GM12865 (cell line): ENCODE results near the gene CLDN17.

Experiments used
- DNase-seq: peaks from one replicate; pipeline ENCODE4 v3.0.0; 2010; ENCODE audit warnings: low read depth
- H3K4me3 ChIP-seq: 2 replicates; pipeline ENCODE4 v1.5.1; 2011; ENCODE audit warnings: mild to moderate bottlenecking, low read depth, low read length, control low read depth
- TF ChIP-seq, protein P1 (sequence below): IDR thresholded peaks from 2 replicates; pipeline ENCODE4 v1.5.1; 2011; ENCODE audit warnings: low read length, control low read depth, low read depth, inconsistent platforms; ENCODE audit not compliant: insufficient read depth; ENCODE audit errors: missing control alignments

CLDN17 gene

DNA sequence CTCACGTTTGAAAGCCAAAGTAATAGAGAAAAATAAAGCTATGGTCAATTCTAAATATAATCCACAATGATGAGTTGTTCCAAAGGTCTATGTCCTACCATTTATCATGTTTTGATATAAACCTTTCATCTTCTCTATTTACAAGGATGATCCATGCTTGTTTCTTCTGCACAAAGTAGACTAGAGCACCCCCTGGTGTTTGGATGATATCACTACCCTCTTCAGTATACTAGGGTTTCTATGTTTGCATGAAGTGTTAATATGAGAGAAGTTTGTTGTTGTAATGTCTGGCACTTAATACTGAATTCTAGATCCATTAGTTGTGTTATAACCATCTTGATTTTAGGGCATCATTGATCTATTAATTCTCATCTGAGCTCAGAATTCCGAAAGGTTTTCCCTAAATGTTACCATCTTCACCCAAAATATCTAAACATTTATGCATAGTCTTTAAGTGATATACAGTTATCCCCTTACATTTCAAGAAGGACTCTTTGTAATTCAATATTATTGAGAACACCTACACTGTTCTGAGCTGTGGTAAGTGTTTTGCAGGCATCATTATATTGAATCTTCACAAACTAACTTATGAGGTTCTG is 28.2 kb upstream of the CLDN17 start:
- TF ChIP-seq, protein P1, sequence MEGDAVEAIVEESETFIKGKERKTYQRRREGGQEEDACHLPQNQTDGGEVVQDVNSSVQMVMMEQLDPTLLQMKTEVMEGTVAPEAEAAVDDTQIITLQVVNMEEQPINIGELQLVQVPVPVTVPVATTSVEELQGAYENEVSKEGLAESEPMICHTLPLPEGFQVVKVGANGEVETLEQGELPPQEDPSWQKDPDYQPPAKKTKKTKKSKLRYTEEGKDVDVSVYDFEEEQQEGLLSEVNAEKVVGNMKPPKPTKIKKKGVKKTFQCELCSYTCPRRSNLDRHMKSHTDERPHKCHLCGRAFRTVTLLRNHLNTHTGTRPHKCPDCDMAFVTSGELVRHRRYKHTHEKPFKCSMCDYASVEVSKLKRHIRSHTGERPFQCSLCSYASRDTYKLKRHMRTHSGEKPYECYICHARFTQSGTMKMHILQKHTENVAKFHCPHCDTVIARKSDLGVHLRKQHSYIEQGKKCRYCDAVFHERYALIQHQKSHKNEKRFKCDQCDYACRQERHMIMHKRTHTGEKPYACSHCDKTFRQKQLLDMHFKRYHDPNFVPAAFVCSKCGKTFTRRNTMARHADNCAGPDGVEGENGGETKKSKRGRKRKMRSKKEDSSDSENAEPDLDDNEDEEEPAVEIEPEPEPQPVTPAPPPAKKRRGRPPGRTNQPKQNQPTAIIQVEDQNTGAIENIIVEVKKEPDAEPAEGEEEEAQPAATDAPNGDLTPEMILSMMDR, result peak; percentile 49
- DNase-seq, result peak; percentile 44
- H3K4me3 ChIP-seq, result no peak overlapping the region

DNA sequence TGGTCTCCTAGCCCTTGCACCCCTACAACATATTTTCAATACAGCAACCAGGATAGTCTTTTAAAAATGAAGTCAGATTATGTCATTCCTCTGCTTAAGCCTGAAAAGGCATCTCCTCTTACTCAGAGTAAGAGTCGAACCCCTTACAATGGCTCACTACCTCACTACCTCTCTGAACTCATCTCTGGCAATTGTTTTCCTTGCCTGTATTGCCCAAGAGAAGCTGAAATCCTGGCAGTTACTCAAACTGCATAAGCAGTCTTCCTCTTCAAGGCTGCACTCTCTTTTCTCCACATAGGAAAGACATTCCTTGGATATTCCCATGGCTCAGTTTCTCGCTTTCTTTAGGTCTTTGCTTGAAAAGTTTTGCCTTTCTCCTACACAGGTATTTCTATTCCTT is 26.6 kb upstream of the CLDN17 start:
- no peak for DNase-seq
- TF ChIP-seq, protein P1, result no peak
- H3K4me3 ChIP-seq, result no peak overlapping the region

DNA sequence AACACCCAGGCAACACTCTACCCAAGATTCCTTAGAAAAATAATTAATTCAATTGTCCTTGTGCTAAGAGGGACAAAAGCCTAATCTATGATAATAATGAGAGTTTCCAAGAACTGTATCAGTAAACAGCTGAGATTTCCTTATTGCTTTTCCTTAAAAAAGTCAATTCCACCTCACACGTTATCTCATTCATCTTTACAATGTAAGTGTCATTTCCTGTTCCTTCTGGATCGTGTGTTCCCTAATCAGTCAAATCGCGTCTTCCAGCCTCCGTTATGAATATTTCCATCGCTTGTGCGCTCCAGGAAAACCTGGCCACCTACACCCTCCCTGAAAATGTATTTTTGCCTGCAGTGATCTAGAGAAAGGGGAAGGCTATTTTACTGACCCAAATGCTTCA is 23.9 kb upstream of the CLDN17 start:
- TF ChIP-seq, protein P1, result no peak
- no peak for DNase-seq
- H3K4me3 ChIP-seq, result no peak overlapping the region

DNA sequence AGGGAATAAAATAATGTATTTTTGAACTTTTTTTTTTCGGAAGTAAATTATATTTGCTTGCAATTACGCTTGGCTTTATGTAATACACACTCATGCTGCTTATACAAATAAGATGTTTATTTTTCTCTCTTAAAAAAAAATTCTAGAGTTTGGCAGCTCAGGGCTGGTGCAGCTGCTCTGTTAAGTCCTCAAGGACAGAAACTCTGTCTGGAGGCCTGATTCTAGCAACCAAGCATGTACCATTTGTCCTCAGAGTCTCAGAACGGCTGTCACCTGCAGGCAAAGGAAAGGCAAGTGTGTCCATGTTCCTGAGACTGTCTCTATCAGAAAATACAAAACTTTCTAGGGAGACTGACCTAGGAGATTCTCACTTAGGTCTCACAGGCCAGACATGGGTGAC is 23.2 kb upstream of the CLDN17 start:
- DNase-seq, result no peak
- TF ChIP-seq, protein P1, result no peak
- H3K4me3 ChIP-seq, result no peak overlapping the region

DNA sequence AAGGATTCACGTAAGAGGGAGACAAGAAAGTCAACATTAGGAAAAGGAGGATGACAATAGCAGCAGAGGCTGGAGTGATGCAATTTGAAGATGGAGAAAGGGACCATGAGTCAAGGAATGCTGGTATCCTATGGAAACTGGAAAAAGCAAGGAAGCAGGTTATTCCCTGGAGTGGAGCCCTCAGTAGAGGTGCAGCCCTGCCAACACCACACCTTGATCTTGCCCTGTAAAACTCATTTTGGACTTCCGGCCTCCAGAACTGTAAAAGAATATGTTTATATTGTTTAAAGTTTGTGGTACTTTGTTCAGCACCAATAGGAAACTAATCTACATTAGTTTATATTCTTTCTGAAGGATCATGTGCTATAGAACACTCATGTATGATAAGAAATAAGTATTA is 19.6 kb upstream of the CLDN17 start:
- H3K4me3 ChIP-seq, result no peak overlapping the region
- no peak for DNase-seq
- TF ChIP-seq, protein P1, result no peak

DNA sequence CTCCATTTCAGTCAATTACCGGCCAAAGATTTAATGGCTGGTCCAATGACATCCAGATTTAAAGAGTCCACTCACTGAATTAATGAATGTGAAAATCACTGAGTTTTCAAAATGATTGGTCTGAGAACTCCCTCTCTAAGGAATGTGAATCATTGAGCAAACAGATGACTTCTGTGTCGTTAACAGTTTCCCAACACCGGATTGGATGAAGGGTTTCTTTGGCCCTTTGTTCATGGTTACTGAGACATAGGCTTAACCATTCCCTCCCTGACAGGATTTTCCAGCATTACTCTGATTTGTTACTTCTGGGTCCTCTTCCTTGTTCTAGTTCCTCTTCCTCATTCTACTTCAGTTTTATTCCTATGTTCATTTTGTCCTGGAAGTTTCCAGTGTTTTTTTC is 1.5 kb upstream of the CLDN17 start:
- H3K4me3 ChIP-seq, result no peak overlapping the region
- TF ChIP-seq, protein P1, result no peak
- no peak for DNase-seq

DNA sequence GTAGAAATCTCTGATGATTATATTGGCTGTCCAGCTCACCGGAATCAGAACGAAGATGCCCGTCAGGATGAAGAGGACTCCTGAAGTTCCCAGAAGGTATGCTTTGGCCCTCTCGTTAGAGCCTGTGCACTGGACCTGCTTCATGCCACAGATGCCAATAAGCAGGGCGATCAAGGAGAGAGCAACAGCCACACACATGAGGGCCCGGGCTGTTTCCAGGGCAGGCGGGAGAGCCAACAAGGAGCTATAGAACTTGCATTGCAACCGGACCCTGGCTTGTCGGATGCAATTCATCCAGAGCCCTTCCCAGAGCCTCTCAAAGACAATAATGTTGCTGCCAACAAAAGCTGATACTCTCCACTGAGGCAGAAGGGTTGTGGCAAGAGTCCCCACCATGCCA is 434 bp downstream of the CLDN17 start:
- no peak for DNase-seq
- TF ChIP-seq, protein P1, result no peak
- no peak overlapping the region for H3K4me3 ChIP-seq
